ENCODE measurements around the gene PCDH9.

PCDH9 gene

DNA sequence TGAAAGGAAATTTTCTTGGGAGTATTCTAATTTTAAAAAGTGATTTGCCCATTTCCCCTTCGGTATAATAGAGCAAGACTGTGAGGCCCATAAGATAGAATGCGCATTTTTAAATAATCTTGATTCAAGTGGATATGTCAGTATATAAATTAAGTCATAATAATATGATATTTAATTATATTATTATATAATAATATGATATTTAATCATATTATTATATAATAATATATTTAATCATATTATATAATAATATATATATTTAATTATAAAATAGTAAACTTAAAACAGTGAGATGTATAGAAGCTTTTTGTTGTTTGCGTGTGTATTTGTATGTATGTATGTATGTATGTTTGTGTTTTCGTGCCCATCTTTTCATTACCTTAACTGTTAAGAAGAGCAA lies 682.5 kb downstream of the PCDH9 start:
- TF ChIP-seq FOXP2 (optimal IDR thresholded peaks at IDR 0.05; ENCODE audit: control extremely low read depth, extremely low read length, insufficient read depth) (no peak), POLR2AphosphoS5 (IDR thresholded peaks at IDR 0.05; ENCODE audit: borderline replicate concordance, low read depth, low read length) (no peak)
- no peak overlapping the region for H3K9ac ChIP-seq (ENCODE audit: insufficient read length)
- DNase-seq (ENCODE audit: low read depth, low spot score), result no peak
- H3K4me3 ChIP-seq, result no peak overlapping the region
- no peaks in the 10 kb centered on the region for H3K9me3 ChIP-seq (ENCODE audit: low read depth, low read length)
- no peak overlapping the region for H3K27ac ChIP-seq
- H3K36me3 ChIP-seq (ENCODE audit: insufficient read depth, low read length), result no peaks in the 10 kb centered on the region

DNA sequence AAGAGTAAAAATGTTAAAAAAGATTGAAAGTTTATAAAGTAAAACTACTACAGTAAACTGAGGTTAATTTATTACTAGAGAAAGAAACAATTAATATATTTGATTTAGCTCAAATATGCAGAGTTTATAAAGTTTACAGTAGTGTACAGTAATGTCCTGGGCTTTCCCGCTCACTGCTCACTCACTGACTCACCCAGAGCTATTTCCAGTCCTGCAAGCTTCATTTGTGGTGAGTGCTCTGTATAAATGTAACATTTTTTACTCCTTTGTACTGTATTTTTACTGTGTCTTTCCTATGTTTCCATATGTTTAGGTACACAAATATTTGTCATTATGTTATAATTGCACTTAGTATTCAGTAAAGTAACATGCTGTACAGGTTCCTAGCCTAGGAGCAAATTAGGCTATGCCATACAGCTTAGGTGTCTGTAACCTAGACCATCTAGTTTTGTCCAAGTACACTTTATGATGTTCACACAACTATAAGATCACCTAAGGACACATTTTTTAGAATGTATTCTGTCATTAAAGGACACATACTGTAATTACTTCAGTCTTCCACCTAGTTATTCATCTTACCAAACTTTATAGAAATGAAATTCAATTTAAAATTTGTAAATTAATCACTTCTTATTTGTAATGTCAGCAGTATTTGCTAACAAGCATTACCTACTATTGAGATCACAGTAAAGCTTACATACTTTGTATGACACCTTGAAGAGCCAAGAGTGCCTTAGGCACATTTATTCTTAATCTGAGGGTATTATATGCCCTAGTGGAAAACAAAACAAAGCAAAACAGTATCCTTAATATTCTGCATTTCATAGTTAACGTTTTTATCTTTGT lies 683.4 kb downstream of the PCDH9 start:
- TF ChIP-seq EZH2 (IDR thresholded peaks at IDR 0.05) (no peak), FOXP2 (optimal IDR thresholded peaks at IDR 0.05; ENCODE audit: control extremely low read depth, extremely low read length, insufficient read depth) (no peak), POLR2AphosphoS5 (IDR thresholded peaks at IDR 0.05; ENCODE audit: borderline replicate concordance, low read depth, low read length) (no peak)
- no peak overlapping the region for H3K9ac ChIP-seq (ENCODE audit: insufficient read length)
- no peaks in the 10 kb centered on the region for H3K9me3 ChIP-seq (ENCODE audit: low read depth, low read length)
- no peaks in the 10 kb centered on the region for H3K36me3 ChIP-seq (ENCODE audit: insufficient read depth, low read length)
- H3K4me3 ChIP-seq, result no peak overlapping the region
- DNase-seq (ENCODE audit: low read depth, low spot score), result no peak
- no peak overlapping the region for H3K27ac ChIP-seq

DNA sequence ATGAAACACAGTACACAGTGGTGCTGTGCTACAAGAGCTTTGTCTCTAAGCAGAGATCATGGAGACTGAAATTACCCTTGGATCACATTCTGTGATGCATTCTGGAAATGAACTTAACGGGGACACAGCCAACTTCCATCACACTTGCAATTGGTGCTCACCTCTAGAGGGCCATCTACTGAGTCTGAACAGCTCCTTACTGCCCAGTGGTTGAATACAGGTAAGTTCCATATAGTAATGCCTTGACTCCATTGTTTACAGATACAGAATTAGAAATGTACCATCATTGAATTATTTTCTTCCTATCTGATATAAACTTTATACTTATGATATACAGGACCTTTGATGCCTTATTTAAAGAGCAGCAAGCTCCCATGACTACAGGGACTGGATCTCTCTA lies 686.4 kb downstream of the PCDH9 start:
- no peaks in the 10 kb centered on the region for H3K9me3 ChIP-seq (ENCODE audit: low read depth, low read length)
- no peak for DNase-seq (ENCODE audit: low read depth, low spot score)
- H3K27ac ChIP-seq, result no peak overlapping the region
- H3K36me3 ChIP-seq (ENCODE audit: insufficient read depth, low read length), result no peaks in the 10 kb centered on the region
- no peak overlapping the region for H3K9ac ChIP-seq (ENCODE audit: insufficient read length)
- TF ChIP-seq EZH2 (IDR thresholded peaks at IDR 0.05) (no peak), POLR2AphosphoS5 (IDR thresholded peaks at IDR 0.05; ENCODE audit: borderline replicate concordance, low read depth, low read length) (no peak), FOXP2 (optimal IDR thresholded peaks at IDR 0.05; ENCODE audit: control extremely low read depth, extremely low read length, insufficient read depth) (no peak)
- H3K4me3 ChIP-seq, result no peak overlapping the region

DNA sequence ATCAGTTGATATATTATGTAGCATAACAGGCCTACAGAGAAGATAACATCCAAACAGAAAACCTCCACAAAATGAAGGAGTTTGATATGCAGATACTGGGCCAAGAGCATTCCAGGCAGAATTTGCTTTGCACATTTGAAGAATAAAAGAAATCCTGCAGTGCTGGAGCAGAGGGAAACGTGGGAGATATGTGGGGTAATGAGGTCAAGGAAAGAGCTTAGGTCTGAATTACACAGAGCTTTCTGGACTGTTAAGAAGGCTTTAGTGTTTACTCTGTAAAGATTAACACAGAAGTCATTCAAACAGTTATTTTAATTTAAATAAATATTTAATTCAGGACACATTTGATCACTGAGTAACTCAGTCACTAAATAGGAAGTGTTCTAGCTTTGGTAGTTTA lies 692.7 kb downstream of the PCDH9 start:
- DNase-seq (ENCODE audit: low read depth, low spot score), result no peak
- H3K36me3 ChIP-seq (ENCODE audit: insufficient read depth, low read length), result no peaks in the 10 kb centered on the region
- TF ChIP-seq EZH2 (IDR thresholded peaks at IDR 0.05) (no peak), POLR2AphosphoS5 (IDR thresholded peaks at IDR 0.05; ENCODE audit: borderline replicate concordance, low read depth, low read length) (no peak), FOXP2 (optimal IDR thresholded peaks at IDR 0.05; ENCODE audit: control extremely low read depth, extremely low read length, insufficient read depth) (no peak)
- no peaks in the 10 kb centered on the region for H3K9me3 ChIP-seq (ENCODE audit: low read depth, low read length)
- H3K9ac ChIP-seq (ENCODE audit: insufficient read length), result no peak overlapping the region
- no peak overlapping the region for H3K4me3 ChIP-seq
- no peak overlapping the region for H3K27ac ChIP-seq

DNA sequence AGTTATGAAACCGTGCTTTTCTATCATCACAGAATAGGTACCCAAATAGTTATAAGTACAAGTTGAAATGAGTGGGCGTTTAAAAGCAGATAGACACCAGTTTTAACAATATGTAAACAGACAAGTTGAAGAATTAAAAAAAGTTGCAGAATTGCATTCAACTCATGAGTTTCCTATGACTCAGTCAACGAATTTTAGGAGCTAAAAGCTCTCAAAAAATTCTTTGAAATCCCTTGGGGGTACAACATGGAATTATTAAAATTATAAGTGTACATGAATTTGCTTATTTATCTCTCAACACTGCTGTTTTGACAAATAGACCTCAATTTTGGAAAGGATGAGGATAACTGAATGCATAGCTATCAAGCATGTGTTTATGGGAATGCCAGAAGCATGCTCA lies 693.4 kb downstream of the PCDH9 start:
- no peak overlapping the region for H3K4me3 ChIP-seq
- TF ChIP-seq FOXP2 (optimal IDR thresholded peaks at IDR 0.05; ENCODE audit: control extremely low read depth, extremely low read length, insufficient read depth) (no peak), POLR2AphosphoS5 (IDR thresholded peaks at IDR 0.05; ENCODE audit: borderline replicate concordance, low read depth, low read length) (no peak), EZH2 (IDR thresholded peaks at IDR 0.05) (no peak)
- DNase-seq (ENCODE audit: low read depth, low spot score), result no peak
- no peaks in the 10 kb centered on the region for H3K9me3 ChIP-seq (ENCODE audit: low read depth, low read length)
- no peaks in the 10 kb centered on the region for H3K36me3 ChIP-seq (ENCODE audit: insufficient read depth, low read length)
- H3K27ac ChIP-seq, result no peak overlapping the region
- H3K9ac ChIP-seq (ENCODE audit: insufficient read length), result no peak overlapping the region

DNA sequence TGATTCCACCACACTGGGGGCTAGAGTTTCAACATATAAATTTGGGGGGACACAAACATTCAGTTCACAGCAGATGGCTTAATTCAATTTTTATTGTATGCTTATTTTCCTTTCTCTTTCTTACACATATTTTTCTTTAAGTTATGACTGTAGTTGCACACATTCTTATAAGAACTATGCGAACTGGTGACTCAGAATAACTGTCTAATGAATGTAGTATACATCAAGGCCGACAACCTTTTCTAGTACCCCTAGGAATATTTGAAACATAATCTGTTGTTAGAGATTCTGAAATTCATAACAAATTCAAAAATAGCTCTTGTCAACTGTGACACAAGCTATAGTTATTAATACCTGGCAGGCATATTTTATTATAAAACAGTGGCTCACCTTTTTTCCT lies 695.6 kb downstream of the PCDH9 start:
- TF ChIP-seq EZH2 (IDR thresholded peaks at IDR 0.05) (no peak), FOXP2 (optimal IDR thresholded peaks at IDR 0.05; ENCODE audit: control extremely low read depth, extremely low read length, insufficient read depth) (no peak), POLR2AphosphoS5 (IDR thresholded peaks at IDR 0.05; ENCODE audit: borderline replicate concordance, low read depth, low read length) (no peak)
- no peak overlapping the region for H3K9ac ChIP-seq (ENCODE audit: insufficient read length)
- no peak for DNase-seq (ENCODE audit: low read depth, low spot score)

DNA sequence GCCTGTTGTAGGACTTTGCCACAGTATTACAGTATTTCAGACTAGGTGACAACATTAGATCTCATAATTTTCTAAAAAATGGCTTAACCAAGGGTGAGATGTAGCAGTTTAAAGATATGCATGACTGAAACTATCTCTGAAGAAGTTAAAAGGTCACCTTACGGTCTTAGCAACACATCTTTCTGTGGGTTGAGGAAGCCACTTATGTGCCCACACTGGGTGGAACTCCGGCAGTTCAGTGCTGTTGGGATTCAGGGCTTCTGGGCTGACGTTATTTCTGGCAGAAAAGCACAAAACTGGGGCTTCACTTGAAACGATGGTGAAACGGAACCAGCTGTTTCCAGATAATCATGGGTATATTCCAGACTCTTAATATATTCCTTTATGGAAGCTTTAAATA lies 697.3 kb downstream of the PCDH9 start:
- no peak overlapping the region for H3K9ac ChIP-seq (ENCODE audit: insufficient read length)
- no peak for TF ChIP-seq POLR2AphosphoS5 (IDR thresholded peaks at IDR 0.05; ENCODE audit: borderline replicate concordance, low read depth, low read length)
- TF ChIP-seq FOXP2 (optimal IDR thresholded peaks at IDR 0.05; ENCODE audit: control extremely low read depth, extremely low read length, insufficient read depth), result no peak
- DNase-seq (ENCODE audit: low read depth, low spot score), result no peak
- no peak overlapping the region for H3K4me3 ChIP-seq
- H3K9me3 ChIP-seq (ENCODE audit: low read depth, low read length), result no peaks in the 10 kb centered on the region
- H3K27ac ChIP-seq, result no peak overlapping the region
- no peaks in the 10 kb centered on the region for H3K36me3 ChIP-seq (ENCODE audit: insufficient read depth, low read length)

More for the DNA sequence above, 695.6 kb downstream of the PCDH9 start:
- H3K9me3 ChIP-seq (ENCODE audit: low read depth, low read length), result no peaks in the 10 kb centered on the region
- no peak overlapping the region for H3K4me3 ChIP-seq
- H3K27ac ChIP-seq, result no peak overlapping the region
- H3K36me3 ChIP-seq (ENCODE audit: insufficient read depth, low read length), result no peaks in the 10 kb centered on the region

DNA sequence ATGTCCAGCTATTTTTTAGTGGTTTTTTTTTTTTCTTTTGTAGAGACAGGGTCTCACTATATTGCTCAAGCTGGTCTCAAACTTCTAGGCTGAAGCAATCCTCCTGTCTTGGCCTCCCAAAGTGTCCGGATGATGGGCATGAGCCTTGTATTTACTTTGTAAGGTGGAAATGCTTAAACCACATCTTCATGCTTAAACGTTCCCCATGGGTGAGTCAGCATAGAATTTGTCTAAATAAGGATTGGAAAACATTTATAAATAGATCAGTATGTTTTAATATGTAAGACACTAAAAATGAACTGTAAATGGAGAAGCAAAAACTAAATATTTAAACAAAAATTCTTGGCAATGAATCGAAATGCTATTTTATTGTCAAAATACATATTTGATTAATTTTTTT lies 698.0 kb downstream of the PCDH9 start:
- TF ChIP-seq FOXP2 (optimal IDR thresholded peaks at IDR 0.05; ENCODE audit: control extremely low read depth, extremely low read length, insufficient read depth) (no peak), EZH2 (IDR thresholded peaks at IDR 0.05) (no peak), POLR2AphosphoS5 (IDR thresholded peaks at IDR 0.05; ENCODE audit: borderline replicate concordance, low read depth, low read length) (no peak)
- no peak overlapping the region for H3K27ac ChIP-seq

DNA sequence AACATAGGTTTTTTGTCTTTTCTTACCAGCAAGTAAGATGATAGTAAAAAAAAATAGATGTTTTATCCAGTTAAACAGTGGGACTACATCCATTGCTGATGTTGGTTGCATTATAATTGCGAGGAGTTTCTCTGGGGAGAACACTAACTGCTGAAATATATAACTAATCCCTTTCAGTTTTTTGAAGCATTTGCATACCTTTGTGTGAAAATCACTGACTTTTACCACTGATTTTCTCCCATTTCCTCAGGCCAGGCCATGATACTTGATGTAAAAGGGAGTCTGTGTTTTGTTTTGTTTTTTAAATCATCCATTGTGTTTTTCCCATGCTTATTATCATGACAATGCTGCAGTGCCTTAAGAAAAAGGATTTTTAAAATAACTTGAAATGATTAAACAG lies 699.5 kb downstream of the PCDH9 start:
- Histone ChIP-seq H3K36me3 (ENCODE audit: insufficient read depth, low read length) (no peaks in the 10 kb centered on the region), H3K9me3 (ENCODE audit: low read depth, low read length) (no peaks in the 10 kb centered on the region), H3K9ac (ENCODE audit: insufficient read length) (no peak overlapping the region)

More for the DNA sequence above, 698.0 kb downstream of the PCDH9 start:
- H3K4me3 ChIP-seq, result no peak overlapping the region
- no peak overlapping the region for H3K9ac ChIP-seq (ENCODE audit: insufficient read length)
- DNase-seq (ENCODE audit: low read depth, low spot score), result no peak
- no peaks in the 10 kb centered on the region for H3K36me3 ChIP-seq (ENCODE audit: insufficient read depth, low read length)
- H3K9me3 ChIP-seq (ENCODE audit: low read depth, low read length), result no peaks in the 10 kb centered on the region

More for the DNA sequence above, 699.5 kb downstream of the PCDH9 start:
- no peak for DNase-seq (ENCODE audit: low read depth, low spot score)
- H3K27ac ChIP-seq, result no peak overlapping the region
- no peak for TF ChIP-seq FOXP2 (optimal IDR thresholded peaks at IDR 0.05; ENCODE audit: control extremely low read depth, extremely low read length, insufficient read depth)
- H3K4me3 ChIP-seq, result no peak overlapping the region
